ENCODE measurements around the gene BAIAP2. TPM values are rescaled to one million over a fixed set of nuclear protein-coding genes. Genes with fewer than 3 reads are reported as not detected.

The BAIAP2 gene
- total RNA-seq, 2 donors from 2014 or later = 9.9 to 15.6 TPM

DNA sequence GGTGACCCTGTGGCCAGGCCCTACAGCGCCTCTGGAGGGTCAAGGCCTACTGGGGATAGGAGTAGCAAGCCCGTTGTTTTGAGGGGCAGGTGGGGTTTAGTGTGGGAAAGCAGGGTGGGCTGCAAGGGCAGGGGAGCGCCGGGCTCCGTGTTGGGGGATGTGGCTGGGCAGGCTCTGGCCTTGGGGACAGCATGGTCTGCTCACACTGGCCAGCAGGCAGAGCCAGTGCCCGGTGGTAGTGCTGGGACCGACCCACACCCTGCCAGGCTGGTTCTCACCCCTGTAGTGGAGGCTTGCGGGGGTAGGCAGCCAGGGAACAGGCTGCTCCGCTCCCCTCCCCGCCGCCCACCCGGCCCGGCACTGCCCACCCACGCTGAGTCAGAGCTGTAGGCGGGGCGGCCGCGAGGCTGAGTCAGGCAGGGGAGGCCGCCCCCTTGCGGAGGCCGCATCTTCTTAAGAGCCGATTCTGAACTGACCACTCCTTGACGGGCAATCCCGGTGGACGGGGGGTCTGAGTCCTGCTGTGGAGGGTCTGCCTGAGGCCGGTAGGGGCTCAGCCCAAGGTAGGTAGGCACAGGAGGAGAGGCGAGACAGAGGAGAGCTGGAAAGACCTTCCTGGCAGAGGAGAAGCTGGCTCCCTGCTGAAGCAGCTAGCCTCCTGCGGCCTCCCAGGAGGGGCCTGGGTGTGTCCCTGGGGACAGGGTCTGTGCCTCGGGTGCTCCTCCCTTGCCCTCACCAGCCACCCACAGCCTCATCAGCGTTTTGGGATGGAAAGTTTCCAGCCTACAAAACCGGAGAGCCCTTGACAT lies 62.4 kb downstream of the BAIAP2 start:
- ATAC-seq (ENCODE audit: insufficient number of reproducible peaks, low FRiP score, low read depth) (peak; percentile 14), DNase-seq (ENCODE audit: low spot score) (peak; percentile 39)
- H3K4me1 ChIP-seq (ENCODE audit: control insufficient read depth in 1 of 2, low read depth in 2 of 2) = peaks cover 13 to 36% of the 10 kb centered on the region in 2 donors
- H3K27ac ChIP-seq = no peak overlapping the region
- no peaks in the 10 kb centered on the region for H3K9me3 ChIP-seq
- H3K4me3 ChIP-seq = peak overlapping the region; percentile 49
- H3K36me3 ChIP-seq = no peaks in the 10 kb centered on the region
- TF ChIP-seq, protein P1, sequence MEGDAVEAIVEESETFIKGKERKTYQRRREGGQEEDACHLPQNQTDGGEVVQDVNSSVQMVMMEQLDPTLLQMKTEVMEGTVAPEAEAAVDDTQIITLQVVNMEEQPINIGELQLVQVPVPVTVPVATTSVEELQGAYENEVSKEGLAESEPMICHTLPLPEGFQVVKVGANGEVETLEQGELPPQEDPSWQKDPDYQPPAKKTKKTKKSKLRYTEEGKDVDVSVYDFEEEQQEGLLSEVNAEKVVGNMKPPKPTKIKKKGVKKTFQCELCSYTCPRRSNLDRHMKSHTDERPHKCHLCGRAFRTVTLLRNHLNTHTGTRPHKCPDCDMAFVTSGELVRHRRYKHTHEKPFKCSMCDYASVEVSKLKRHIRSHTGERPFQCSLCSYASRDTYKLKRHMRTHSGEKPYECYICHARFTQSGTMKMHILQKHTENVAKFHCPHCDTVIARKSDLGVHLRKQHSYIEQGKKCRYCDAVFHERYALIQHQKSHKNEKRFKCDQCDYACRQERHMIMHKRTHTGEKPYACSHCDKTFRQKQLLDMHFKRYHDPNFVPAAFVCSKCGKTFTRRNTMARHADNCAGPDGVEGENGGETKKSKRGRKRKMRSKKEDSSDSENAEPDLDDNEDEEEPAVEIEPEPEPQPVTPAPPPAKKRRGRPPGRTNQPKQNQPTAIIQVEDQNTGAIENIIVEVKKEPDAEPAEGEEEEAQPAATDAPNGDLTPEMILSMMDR (IDR thresholded peaks at IDR 0.05) = peak; percentile 69
- no peaks in the 10 kb centered on the region for H3K27me3 ChIP-seq (replicated peaks; ENCODE audit: insufficient read depth)

DNA sequence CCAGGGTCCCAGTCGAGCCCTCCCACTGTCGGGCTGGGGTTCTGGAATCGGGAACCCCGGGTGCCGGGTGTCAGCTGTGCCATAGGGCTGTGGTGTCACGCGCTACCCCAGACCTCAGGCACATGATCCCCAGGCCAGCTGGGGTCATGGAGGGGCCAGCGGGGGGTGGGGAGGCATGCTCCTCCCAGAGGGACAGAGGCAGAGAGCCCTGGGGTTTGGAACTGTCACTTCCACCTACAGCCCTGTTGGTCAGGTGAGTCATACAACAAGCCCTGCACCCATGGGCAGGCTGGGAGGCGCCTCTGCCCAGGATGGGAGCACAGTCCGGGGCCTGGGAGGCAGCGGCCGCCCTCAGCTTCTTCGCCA lies 63.0 kb downstream of the BAIAP2 start:
- Histone ChIP-seq H3K4me3 (peak overlapping the region; percentile 49), H3K27ac (no peak overlapping the region)
- ATAC-seq (ENCODE audit: insufficient number of reproducible peaks, low FRiP score, low read depth) = no peak

DNA sequence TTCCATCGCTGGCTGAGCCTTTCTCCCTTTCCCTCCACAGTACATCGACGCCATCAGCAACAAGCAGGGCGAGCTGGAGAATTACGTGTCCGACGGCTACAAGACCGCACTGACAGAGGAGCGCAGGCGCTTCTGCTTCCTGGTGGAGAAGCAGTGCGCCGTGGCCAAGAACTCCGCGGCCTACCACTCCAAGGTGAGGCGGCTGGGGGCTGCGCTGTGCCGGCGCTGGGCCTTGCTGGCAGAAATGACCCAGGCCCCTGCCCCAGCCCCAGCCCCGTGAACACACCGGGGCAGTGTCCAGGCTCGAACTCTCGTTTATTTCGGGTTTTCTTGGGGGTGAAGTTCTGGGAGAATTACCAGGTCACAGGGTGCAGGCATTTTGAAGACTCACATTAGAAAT lies 64.9 kb downstream of the BAIAP2 start:
- Histone ChIP-seq H3K4me3 (no peak overlapping the region), H3K27ac (no peak overlapping the region), H3K9me3 (no peaks in the 10 kb centered on the region), H3K4me1 (ENCODE audit: control insufficient read depth in 1 of 2, low read depth in 2 of 2) (peaks cover 13 to 28% of the 10 kb centered on the region in 2 donors), H3K36me3 (no peaks in the 10 kb centered on the region), H3K27me3 (replicated peaks; ENCODE audit: insufficient read depth) (no peaks in the 10 kb centered on the region)
- DNase-seq (ENCODE audit: low spot score) (no peak), ATAC-seq (ENCODE audit: insufficient number of reproducible peaks, low FRiP score, low read depth) (no peak)
- TF ChIP-seq, protein P1 (IDR thresholded peaks at IDR 0.05) = no peak

More for the DNA sequence above, 63.0 kb downstream of the BAIAP2 start:
- no peaks in the 10 kb centered on the region for H3K27me3 ChIP-seq (replicated peaks; ENCODE audit: insufficient read depth)
- H3K36me3 ChIP-seq = no peaks in the 10 kb centered on the region
- no peak for DNase-seq (ENCODE audit: low spot score)
- H3K9me3 ChIP-seq = no peaks in the 10 kb centered on the region
- TF ChIP-seq, protein P1 (IDR thresholded peaks at IDR 0.05) = no peak
- H3K4me1 ChIP-seq (ENCODE audit: control insufficient read depth in 1 of 2, low read depth in 2 of 2) = peaks cover 13 to 36% of the 10 kb centered on the region in 2 donors

DNA sequence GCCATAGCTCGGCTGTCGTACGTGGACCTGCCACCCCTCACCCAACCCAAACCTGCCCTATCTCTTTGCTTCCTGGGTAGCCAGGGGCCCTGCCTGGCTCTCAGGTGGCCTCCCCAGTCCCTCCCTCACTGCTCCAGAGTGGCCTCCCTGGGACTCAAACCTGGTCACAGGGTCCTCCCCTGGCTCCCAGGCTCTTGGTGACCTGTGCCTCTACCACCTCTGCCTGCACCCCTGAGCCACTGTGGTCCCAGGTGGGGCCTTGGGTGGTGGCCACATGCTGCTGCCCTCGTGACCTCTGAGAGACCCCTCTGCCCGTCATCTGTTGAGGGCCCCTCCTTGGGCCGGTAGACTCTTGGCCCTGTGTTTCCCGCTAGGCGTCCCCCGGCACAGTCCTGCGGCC lies 65.7 kb downstream of the BAIAP2 start:
- TF ChIP-seq, protein P1 (IDR thresholded peaks at IDR 0.05) = no peak
- Histone ChIP-seq H3K36me3 (no peaks in the 10 kb centered on the region), H3K4me1 (ENCODE audit: control insufficient read depth in 1 of 2, low read depth in 2 of 2) (peaks cover 6 to 20% of the 10 kb centered on the region in 2 donors), H3K27ac (no peak overlapping the region), H3K9me3 (no peaks in the 10 kb centered on the region), H3K27me3 (replicated peaks; ENCODE audit: insufficient read depth) (no peaks in the 10 kb centered on the region), H3K4me3 (no peak overlapping the region)
- DNase-seq (ENCODE audit: low spot score) (no peak), ATAC-seq (ENCODE audit: insufficient number of reproducible peaks, low FRiP score, low read depth) (no peak)

GRCh38 chr17:81101614-81102306 lies 66.8 kb downstream of the BAIAP2 start:
- Histone ChIP-seq H3K9me3 (no peaks in the 10 kb centered on the region), H3K27me3 (replicated peaks; ENCODE audit: insufficient read depth) (no peaks in the 10 kb centered on the region), H3K36me3 (no peaks in the 10 kb centered on the region), H3K27ac (no peak overlapping the region), H3K4me3 (no peak overlapping the region), H3K4me1 (ENCODE audit: control insufficient read depth in 1 of 2, low read depth in 2 of 2) (peaks cover 3 to 15% of the 10 kb centered on the region in 2 donors)
- ATAC-seq (ENCODE audit: insufficient number of reproducible peaks, low FRiP score, low read depth) (no peak), DNase-seq (ENCODE audit: low spot score) (peak; percentile 22)
- TF ChIP-seq, protein P1 (IDR thresholded peaks at IDR 0.05) = peak; percentile 99
